Measurements from ENCODE around the gene GRK1.

GRCh38 chr13:113657851-113658741 lies 8.9 kb upstream of the GRK1 start, which contains the start of gene ATP4B:
- no peak for TF ChIP-seq CTCF (IDR thresholded peaks at IDR 0.05)
- no peak for TF ChIP-seq ZFX (IDR thresholded peaks at IDR 0.05; ENCODE audit: borderline replicate concordance)

Measured in 22Rv1 (cell line).